Vagina (tissue), 2 donors: ENCODE data around the gene ARHGEF40.

Source experiments
- POLR2AphosphoS5 ChIP-seq, 2 donors: sonication (generic); formaldehyde crosslinking; IDR thresholded peaks; one replicate each; pipeline ENCODE4 v1.9.0; 2017; ENCODE audit warnings: antibody characterized with exemption in 2 of 2, mild to moderate bottlenecking in 2 of 2, low read depth in 1 of 2; ENCODE audit not compliant: insufficient read depth in 1 of 2
- TF ChIP-seq, protein P1 (sequence below), 3 experiments: fragments of 450-650 bp in 2 of 3; fragments of 200-600 bp in 1 of 3; sonication (generic) in 1 of 3; IDR thresholded peaks; one replicate each; pipeline ENCODE4 v1.5.1; 2017 to 2019; ENCODE audit warnings: antibody characterized with exemption in 3 of 3, mild to moderate bottlenecking in 2 of 3, moderate library complexity in 2 of 3

DNA sequence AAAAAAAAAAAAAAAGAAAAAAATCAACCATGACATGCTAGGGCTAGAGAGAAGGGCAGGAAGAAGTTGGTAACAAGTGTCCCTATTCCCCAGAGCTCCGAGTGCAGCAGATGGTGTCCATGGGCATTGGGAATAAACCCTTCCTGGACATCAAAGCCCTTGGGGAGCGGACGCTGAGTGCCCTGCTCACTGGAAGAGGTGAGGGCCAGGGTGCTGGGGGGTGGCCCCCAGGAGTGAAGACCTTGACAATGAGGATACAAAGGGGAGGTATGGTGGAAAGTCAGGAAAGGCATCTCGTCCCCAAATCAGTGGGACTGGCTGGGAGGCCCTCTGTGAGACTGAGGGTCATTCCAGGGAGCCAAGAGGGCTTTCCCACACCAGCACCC is 16.8 kb downstream of the ARHGEF40 start:
- TF ChIP-seq, protein P1, sequence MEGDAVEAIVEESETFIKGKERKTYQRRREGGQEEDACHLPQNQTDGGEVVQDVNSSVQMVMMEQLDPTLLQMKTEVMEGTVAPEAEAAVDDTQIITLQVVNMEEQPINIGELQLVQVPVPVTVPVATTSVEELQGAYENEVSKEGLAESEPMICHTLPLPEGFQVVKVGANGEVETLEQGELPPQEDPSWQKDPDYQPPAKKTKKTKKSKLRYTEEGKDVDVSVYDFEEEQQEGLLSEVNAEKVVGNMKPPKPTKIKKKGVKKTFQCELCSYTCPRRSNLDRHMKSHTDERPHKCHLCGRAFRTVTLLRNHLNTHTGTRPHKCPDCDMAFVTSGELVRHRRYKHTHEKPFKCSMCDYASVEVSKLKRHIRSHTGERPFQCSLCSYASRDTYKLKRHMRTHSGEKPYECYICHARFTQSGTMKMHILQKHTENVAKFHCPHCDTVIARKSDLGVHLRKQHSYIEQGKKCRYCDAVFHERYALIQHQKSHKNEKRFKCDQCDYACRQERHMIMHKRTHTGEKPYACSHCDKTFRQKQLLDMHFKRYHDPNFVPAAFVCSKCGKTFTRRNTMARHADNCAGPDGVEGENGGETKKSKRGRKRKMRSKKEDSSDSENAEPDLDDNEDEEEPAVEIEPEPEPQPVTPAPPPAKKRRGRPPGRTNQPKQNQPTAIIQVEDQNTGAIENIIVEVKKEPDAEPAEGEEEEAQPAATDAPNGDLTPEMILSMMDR (IDR thresholded peaks at IDR 0.05) = no peak
- TF ChIP-seq POLR2AphosphoS5 (IDR thresholded peaks at IDR 0.05; ENCODE audit: insufficient read depth in 1 of 2, low read depth in 1 of 2) = no peak
